ENCODE measurements around the gene PIK3R4. TPM values are rescaled to one million over a fixed set of nuclear protein-coding genes. Genes with fewer than 3 reads are reported as not detected.

The PIK3R4 gene
- total RNA-seq, 4 donors from 2014 or later, result 19.2 to 61.2 (median 41.0) TPM

- Histone ChIP-seq H3K9me3 (no peaks in the 10 kb centered on the region), H3K4me1 (no peaks in the 10 kb centered on the region), H3K27me3 (no peaks in the 10 kb centered on the region), H3K4me3 (no peak overlapping the region), H3K27ac (no peak overlapping the region), H3K36me3 (no peaks in the 10 kb centered on the region)
- intact Hi-C loops (cut with DNase I; ENCODE audit: low total_unique reads), result no loop called here
- TF ChIP-seq, protein P1, sequence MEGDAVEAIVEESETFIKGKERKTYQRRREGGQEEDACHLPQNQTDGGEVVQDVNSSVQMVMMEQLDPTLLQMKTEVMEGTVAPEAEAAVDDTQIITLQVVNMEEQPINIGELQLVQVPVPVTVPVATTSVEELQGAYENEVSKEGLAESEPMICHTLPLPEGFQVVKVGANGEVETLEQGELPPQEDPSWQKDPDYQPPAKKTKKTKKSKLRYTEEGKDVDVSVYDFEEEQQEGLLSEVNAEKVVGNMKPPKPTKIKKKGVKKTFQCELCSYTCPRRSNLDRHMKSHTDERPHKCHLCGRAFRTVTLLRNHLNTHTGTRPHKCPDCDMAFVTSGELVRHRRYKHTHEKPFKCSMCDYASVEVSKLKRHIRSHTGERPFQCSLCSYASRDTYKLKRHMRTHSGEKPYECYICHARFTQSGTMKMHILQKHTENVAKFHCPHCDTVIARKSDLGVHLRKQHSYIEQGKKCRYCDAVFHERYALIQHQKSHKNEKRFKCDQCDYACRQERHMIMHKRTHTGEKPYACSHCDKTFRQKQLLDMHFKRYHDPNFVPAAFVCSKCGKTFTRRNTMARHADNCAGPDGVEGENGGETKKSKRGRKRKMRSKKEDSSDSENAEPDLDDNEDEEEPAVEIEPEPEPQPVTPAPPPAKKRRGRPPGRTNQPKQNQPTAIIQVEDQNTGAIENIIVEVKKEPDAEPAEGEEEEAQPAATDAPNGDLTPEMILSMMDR (IDR thresholded peaks at IDR 0.05), result no peak
- no peak for TF ChIP-seq POLR2A (IDR thresholded peaks at IDR 0.05)
- DNase-seq, result no peak
These were observed 46.9 kb downstream of the PIK3R4 start for GRCh38 chr3:130699765-130700164.

GRCh38 chr3:130693314-130693713 is 53.3 kb downstream of the PIK3R4 start:
- no peak overlapping the region for H3K27ac ChIP-seq
- H3K9me3 ChIP-seq, result no peaks in the 10 kb centered on the region
- H3K36me3 ChIP-seq, result no peaks in the 10 kb centered on the region
- TF ChIP-seq, protein P1 (IDR thresholded peaks at IDR 0.05), result no peak
- no peak for TF ChIP-seq POLR2A (IDR thresholded peaks at IDR 0.05)
- H3K27me3 ChIP-seq, result no peaks in the 10 kb centered on the region
- DNase-seq, result no peak
- intact Hi-C loops (cut with DNase I; ENCODE audit: low total_unique reads), result no loop called here
- H3K4me1 ChIP-seq, result no peaks in the 10 kb centered on the region
- H3K4me3 ChIP-seq, result no peak overlapping the region

DNA sequence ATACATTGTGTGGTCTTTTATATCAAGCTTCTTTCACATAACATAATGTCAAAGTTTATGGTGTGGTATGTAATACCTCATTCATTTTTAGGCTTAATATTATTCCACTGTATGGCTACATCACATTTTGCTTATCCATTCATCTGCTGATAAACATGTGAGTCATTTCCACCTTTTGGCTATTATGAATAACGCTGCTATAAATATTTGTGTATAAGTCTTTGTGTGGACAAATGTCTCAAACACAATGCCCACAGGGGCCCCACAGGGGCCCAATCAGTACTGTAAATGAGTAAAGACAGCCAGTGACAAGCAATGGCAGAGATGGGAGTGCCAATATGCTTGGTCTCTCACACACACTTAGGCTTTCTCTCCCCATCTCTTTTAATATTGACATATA is 54.2 kb downstream of the PIK3R4 start:
- Histone ChIP-seq H3K9me3 (no peaks in the 10 kb centered on the region), H3K27ac (no peak overlapping the region), H3K4me1 (no peaks in the 10 kb centered on the region), H3K36me3 (no peaks in the 10 kb centered on the region), H3K27me3 (no peaks in the 10 kb centered on the region), H3K4me3 (no peak overlapping the region)
- no peak for TF ChIP-seq POLR2A (IDR thresholded peaks at IDR 0.05)
- TF ChIP-seq, protein P1 (IDR thresholded peaks at IDR 0.05), result no peak
- intact Hi-C loops (cut with DNase I; ENCODE audit: low total_unique reads), result no loop called here
- no peak for DNase-seq

DNA sequence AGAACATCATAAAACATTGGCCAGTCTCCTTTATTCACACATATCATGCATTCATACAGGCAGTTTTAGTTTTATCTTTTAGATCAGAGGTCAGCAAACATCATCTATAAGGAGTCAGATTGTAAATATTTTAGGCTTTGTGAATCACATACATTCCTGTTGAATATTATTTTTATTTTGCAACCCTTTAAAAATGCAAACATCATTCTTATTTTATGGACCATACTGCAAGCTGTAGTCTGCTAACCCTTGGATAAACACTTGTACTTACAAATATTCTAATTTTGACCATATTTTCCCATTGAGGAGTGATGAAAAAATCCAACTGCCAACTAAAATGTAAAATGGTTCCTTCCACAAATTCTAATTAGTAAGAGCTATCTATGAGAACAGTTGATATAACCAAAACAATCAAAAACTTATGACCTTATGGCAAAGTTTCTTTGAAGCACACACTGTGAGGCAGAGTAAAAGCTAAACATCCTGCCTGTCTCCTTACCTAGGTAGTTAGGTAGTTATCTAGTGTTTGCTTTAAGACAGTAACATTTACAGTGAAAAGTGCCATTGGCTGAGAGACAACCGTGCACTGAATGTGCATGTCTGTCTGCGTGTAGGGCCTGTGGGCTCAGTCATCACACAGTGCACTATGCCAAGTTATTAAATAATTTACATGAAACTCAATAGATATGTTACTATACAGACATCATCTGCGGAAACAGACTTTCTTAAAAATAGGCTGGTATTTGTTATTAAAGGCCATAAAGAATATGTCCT is 57.7 kb downstream of the PIK3R4 start:
- no peaks in the 10 kb centered on the region for H3K9me3 ChIP-seq
- TF ChIP-seq, protein P1 (IDR thresholded peaks at IDR 0.05), result no peak
- TF ChIP-seq POLR2A (IDR thresholded peaks at IDR 0.05), result no peak
- H3K27ac ChIP-seq, result no peak overlapping the region
- no peak for DNase-seq
- H3K36me3 ChIP-seq, result no peaks in the 10 kb centered on the region
- H3K4me3 ChIP-seq, result no peak overlapping the region
- no peaks in the 10 kb centered on the region for H3K4me1 ChIP-seq
- no peaks in the 10 kb centered on the region for H3K27me3 ChIP-seq
- intact Hi-C loops (cut with DNase I; ENCODE audit: low total_unique reads), result no loop called here

GRCh38 chr3:130688015-130688688 is 58.5 kb downstream of the PIK3R4 start:
- intact Hi-C loops (cut with DNase I; ENCODE audit: low total_unique reads), result no loop called here
- Histone ChIP-seq H3K27ac (no peak overlapping the region), H3K4me1 (no peaks in the 10 kb centered on the region), H3K36me3 (no peaks in the 10 kb centered on the region), H3K9me3 (no peaks in the 10 kb centered on the region), H3K27me3 (no peaks in the 10 kb centered on the region), H3K4me3 (no peak overlapping the region)
- no peak for TF ChIP-seq POLR2A (IDR thresholded peaks at IDR 0.05)
- TF ChIP-seq, protein P1 (IDR thresholded peaks at IDR 0.05), result no peak
- no peak for DNase-seq

All from uterus (tissue), 4 donors.